Umbilical cord (tissue), 2 donors: ENCODE results near the gene SETD1A. TPM values are rescaled to one million over a fixed set of nuclear protein-coding genes. Genes with fewer than 3 reads are reported as not detected.
A peak's percentile ranks its signal among the peaks of the same experiment; 100 is the strongest.
"Not testable (repeated sequence)": the region's sequence is repeated elsewhere in the genome, so short reads cannot be mapped to it uniquely, and the experiment has no call there.

Experiments
- DNase-seq: peaks from one replicate; pipeline ENCODE4 v3.0.0-alpha.2; 2015; ENCODE audit warnings: low spot score
- total RNA-seq: library from RNA; depleted of rRNA; stranded (reverse); fragments of >200 nt; gene quantifications from one replicate; pipeline ENCODE4 v1.2.3, GENCODE V29; 2014; ENCODE audit warnings: low replicate concordance; ENCODE audit not compliant: insufficient read depth

Gene SETD1A
- total RNA-seq, 1 donor from 2014 or later, result 1.2 TPM

DNA sequence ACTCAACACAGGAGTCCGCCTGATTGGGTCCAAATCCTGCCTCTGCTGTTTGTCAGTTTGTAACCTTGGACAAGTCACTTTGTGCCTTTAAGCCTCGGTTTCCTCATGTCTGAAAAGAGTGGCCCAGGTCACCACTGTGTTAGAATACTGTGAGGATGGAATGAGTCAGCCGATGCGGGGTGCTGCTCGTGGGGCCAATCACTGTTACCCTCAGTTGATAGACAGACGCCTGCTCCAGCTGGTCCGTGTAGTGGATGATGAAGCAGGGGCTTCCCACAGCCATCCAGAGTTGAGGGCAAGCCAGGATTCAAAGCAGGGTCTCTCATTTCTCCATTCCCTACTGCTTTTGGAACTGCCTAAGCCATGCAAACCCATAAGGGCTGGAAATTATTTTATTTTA lies 28.4 kb upstream of the SETD1A start:
- no peak for DNase-seq

DNA sequence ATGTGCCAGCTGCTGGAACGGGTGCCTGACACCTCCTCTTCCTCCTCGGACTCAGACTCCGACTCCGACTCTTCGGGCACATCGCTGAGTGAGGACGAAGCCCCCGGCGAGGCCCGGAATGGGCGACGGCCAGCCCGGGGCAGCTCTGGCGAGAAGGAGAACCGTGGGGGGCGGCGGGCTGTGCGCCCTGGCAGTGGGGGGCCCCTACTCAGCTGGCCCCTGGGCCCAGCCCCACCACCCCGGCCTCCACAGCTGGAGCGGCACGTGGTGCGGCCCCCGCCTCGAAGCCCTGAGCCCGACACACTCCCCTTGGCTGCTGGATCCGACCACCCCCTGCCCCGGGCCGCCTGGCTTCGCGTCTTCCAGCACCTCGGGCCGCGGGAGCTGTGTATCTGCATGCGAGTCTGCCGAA lies 27.4 kb upstream of the SETD1A start:
- DNase-seq, result no peak

DNA sequence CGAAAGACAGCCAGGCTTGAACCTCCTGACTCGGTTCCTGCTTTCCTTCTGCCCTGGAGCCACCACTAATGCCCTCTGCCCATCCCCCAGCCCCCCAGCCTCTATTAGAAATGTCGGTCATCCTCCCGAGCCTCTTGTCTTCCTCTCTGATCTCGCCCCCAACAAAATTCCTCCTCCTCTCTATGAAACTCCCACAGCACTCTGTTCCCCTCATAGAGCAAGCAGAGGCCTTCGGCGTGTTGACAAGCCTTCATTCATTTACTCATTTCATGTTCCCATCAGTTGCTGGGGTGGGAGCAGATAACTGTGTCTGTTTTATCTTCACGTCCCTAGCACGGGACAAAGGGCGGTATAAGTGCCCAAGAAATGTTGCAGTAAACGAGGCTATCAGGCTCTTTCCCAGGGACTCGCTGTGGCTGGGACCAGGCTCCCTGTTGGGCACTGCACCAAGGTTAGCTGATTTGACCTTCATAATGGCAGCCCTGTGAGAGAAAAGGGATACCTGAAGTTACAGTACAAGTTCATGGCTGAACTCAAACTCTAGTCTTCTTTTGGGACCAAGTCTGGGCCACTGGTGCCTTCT lies 26.4 kb upstream of the SETD1A start:
- no peak for DNase-seq

DNA sequence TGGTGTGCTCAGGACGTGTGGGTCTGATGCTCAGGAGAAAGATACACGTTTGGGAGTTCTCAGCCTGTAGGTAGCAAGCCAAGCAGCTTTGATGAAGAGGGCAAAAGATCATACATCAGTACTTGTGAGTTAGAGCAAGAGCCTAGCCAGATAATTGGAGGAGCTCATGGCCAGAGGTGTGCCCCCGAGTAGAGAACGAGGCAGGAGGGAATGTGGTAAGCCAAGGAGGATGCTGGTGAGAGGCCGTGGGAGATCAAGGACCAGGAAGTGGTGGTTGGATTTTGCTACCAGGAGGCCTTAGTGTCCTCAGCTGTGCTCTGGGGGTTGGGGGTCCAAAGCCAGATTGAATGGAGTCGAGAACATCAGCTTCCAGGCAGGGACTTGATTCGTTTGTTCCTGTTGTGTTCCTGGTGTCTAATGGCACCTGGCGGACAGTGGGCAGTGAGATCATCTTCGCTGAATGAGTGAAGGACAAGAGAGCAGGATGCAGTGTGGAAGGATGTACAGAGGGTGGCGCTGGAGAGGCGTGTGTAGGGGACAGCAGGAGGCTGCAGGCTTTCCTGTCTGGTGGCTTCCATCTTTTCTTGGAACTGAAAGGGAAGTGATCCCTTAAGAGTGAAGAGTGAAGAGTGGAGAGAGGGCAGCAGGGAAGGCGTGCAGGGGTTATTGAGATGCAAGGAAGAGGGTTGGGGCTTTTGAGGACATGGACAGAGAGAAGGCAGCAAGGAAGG lies 22.6 kb upstream of the SETD1A start:
- DNase-seq, result no peak

DNA sequence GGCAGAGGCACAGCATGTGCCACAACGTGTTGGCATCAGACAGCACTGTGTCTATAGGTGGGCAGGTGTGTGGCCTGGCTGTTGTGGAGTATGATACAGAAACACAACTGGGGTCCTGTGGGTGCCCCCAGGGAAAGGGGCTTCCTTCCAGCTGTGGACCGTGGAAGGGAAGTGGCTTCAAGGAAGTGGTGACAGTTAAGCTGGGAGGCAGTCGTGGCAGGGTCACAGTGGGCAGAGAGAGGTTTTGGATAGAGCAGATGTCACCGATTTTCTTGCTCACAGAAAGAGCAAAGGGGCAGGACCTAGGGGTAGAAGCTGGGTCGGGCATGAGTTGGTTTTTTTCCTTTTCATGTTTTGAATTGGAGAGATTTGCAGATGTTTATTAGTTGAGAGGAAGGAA lies 19.9 kb upstream of the SETD1A start:
- DNase-seq, result no peak

DNA sequence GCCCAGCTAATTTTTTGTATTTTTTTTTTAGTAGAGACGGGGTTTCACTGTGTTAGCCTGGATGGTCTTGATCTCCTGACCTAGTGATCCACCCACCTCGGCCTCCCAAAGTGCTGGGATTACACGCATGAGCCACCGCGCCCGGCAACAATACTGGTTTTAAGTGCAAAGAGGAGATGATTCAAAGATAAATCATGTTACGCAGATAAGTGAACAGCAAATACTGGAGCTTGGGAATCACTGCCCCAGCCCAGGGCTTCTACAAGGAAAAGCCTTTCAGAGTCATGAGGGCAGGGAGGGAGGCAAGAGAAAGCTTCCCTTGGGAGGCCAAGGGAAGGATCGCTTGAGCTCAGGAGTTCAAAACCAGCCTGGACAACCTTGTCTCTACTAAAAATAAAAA lies 18.0 kb upstream of the SETD1A start:
- DNase-seq, result not testable (repeated sequence)

DNA sequence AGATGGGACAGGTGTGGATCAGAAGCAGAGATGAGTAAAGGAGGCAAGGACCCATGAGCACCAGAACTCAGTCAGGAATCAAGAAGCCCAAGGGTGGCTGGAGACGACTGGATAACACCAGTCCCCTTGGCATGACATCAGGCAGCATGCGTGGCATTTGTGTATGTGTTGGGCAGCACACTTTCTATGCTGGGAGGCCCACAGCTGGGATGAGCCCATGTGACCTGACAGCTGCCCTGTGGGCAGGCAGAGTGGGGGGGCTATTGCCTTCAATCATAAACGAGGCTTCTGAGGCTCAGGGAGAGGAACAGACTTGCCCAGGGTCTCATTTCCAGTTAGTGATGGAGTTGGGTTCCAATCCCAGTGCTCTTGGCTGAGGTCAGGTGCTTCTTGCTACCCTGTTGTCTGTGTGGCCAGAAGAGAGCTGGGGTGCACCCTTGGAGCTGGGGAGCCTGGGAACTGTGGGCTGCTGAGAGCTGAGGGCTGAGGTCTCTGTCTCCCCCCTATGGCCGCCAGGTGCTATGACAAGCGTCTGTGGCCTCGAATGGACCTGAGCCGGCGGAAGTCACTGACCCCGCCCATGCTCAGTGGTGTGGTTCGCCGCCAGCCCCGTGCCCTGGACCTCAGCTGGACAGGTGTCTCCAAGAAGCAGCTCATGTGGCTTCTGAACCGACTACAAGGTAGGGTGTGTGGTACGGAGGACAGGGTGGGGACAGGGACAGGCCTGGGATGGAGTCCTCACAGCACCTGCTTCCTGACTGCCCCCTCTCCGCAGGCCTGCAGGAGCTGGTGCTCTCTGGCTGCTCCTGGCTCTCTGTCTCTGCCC lies 15.7 kb upstream of the SETD1A start:
- DNase-seq, result peak; percentile 66

DNA sequence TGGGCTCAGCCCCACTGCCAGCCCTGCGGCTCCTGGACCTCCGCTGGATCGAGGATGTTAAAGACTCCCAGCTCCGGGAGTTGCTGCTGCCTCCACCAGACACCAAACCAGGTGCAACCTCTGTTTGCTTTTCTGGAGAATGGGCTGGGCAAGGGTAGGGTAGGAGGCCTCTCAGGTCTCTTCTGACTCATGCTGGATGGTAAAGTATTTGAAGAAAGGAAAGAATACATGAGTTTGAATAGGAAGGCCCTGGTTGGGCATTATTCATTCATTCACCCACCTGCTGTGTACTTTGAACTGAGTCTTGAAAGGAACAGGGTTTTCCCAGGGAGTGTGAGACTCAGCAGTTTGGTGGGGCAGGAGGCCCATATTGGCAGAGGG lies 15.1 kb upstream of the SETD1A start:
- no peak for DNase-seq

DNA sequence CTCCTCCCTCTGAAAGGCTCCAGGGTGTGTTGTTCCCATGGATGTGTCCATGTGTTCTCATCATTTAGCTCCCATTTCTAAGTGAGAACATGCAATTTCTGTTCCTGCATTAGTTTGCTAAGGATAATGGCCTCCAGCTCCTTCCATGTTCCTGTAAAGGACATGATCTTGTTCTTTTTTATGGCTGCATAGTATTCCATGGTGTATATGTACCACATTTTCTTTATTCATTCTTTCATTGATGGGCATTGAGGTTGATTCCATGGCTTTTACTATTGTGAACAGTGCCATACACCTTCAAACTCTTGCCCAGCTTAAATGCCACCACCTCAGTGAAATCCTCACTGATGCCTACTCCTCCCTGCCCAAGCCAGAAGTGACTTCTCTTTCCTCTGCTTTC lies 13.2 kb upstream of the SETD1A start:
- no peak for DNase-seq

DNA sequence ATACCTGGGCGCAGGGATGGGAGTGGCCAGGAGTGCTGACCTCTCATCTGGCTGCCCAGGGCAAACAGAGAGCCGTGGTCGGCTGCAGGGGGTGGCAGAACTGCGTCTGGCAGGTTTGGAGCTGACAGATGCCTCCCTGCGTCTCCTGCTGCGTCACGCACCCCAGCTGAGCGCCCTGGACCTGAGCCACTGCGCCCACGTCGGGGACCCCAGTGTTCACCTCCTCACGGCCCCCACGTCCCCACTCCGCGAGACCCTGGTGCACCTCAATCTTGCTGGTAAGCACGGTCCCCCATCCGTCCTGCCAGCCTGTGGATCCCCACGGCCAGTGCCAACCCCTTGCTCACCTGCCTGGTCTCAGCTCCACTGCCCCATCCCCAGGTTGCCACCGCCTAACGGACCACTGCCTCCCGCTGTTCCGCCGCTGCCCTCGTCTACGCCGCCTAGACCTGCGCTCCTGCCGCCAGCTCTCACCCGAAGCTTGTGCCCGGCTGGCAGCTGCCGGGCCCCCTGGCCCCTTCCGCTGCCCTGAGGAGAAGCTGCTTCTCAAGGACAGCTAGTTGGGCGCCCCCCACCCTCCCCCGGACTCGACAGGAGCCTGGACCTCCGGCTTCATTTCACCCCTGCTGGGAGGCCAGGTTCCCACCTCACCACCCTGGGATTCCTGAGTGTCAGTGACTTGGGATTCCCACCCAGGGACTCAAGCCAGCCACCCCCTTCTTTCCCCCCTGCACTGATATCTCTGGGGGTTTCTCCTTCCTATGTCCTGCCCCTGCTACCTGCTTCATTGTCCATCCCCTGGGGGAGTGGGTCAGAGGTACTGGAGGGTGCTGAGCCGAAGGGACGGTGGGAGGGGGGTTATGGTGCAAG lies 10.6 kb upstream of the SETD1A start:
- no peak for DNase-seq

DNA sequence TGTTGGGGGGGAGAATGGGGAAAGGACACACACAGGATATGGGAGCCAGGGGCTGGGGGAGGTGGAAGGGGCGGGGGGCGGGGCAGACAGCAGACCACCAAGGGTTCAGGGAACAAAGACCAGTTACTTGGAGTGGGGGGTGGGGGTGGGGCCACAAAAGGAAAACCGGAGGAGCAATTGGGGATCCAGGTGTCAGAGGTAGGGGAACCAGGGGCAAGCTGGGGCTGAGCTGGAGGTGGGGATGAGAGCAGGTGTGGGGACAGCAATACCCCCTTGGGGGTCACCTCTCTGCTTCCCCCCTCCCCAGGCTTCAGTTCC lies 10.1 kb upstream of the SETD1A start:
- no peak for DNase-seq

DNA sequence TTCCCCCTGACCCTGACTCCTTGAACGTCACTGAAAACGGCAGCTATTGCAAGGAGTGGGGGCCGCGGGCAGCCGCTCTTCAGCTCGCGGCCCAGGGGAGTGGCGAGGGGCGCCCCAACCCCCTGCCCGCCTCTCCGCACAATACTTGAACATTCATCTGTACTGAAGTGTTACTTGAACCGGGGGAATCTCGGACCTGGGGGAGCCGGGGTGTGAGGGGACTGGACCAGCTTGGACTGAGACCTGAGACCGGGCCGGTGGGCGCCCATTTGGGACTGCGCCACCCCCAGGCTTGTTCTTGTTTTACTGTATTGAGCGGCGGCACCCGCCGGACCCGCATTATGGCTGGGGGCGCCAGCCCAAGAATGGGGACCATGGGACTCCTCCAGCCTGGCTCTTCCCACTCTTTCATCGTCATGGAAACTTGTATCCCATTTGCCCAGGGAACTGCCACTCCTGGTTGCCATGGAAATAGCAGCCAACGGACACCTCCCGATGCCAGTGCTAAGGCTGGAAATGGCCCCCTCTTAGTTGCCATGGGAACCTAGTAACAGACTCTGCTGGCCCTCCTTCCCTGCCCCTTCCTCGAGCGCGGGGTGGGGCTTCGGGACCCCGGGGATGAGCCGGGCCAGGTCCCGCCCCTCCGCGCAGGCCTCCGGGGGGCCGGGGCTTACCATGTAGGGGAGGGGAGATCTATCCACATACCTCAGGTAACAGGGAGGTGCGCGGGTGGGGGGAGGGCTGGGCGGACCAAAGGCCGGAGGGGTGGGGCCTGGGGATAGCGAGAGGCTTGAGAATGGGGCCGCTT lies 9.5 kb upstream of the SETD1A start:
- DNase-seq, result peak; percentile 100

DNA sequence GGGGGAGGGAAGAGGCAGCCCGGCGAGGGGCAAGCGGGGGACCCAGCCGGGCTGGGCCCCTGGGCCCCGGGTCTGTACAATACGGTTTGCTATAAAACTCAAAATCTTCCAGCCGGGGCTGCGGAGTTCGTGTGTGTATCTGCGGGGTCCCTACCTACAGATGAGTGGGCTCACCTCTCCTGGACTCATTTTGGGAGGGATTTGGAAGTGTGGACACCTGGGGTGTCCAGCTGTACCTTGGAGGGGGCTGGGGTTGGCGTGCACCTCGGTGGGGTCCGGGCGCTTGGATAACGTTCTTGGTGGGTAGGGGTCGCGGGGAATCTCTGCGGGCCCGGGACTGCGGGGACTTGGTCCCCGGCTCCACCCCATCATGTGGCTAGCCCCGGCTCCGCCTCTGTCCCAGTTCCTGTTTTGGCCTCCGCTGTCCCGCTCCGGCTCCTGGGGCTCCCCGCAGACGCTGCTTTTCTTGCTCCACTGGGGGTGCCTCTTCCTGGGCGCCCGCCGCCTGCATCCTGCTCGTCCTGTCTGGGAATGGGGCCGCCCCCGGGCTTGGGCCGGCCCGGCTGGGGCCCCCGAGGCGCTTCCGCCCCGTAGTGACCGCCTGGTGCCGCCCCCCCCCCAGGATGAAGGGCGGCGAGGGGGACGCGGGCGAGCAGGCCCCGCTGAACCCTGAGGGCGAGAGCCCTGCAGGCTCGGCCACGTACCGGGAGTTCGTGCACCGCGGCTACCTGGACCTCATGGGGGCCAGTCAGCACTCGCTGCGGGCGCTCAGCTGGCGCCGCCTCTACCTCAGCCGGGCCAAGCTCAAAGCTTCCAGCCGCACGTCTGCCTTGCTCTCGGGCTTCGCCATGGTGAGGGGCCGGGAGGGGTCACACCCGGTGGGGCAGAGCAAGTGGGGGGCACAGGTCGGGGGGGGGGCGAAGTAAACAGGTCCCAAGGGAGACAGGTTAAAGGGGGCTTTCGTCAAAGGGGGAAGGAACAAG lies 8.6 kb upstream of the SETD1A start, which contains the start of gene ORAI3:
Gene ORAI3 (plus strand): TSS at position 402 of the 983 bp plus-strand sequence. CDS start 222 bp downstream, at position 624.
- DNase-seq, result peak; percentile 88

DNA sequence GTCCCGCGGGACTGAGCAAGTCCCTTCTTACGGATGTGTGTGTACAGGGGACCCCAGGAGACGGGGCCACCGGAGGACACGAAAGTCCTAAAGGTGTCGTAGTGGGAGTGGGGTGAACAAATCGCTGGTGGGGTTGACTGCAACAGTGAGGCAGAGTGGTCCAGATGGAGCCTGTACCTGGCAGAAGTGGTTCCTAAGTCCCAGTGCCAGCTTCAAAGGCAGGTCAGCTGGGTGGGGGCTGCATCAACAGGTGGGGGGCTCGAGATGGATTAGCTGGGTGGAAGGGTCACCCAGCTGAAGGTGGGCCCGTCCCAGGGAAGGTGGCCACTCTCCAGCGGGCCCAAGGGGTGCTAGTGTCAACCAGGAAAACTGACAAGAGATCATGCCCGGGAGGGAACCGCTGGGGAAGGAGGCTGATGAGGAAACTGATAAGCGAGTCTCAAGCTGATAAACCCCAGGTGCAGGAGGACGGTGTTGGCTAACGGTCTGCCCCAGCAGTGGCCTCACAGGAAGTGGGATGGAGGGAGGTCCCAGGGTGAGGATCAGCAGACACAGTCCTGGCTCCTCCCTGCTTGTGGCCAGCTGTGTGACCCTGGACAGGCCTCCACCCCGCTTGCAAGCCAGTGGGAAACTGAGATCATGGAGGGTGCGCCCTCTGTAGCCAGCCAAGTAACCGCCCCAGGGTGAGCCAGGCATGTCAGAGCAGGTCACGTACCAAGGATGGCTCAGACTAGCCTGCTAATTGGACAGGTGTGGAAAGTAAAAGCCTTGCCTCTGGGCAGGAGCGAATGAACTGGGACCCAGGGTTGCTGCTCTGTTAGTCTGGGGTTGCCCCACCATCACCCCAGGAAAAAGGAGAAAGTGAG lies 7.7 kb upstream of the SETD1A start:
- DNase-seq, result peak; percentile 85

DNA sequence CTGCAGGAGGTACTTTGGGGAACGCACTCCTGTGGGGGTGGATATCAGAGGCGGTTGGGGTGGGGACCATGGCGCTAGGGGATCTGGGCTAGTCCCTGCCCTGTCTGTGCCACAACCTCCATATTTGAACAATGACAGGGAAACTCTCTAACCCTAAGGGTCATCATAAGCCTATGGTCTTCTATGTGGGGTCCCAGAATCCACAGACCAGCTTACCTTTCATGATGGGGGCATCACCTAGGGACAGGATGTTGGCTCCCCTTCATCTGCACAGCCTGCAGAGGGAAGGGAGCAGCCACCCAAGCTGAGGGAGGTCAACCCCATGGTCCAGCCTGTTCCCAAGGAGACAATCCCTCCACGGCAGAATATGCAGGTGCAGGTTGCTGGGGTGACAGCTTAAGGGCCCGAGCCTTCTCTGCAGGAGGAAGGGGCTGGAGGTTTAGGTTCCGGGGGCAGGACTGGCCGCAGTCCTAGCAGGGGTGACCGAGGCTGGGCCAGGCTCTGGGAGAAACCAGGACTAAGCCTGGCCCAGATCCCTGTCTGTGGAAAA lies 7.0 kb upstream of the SETD1A start:
- no peak for DNase-seq

DNA sequence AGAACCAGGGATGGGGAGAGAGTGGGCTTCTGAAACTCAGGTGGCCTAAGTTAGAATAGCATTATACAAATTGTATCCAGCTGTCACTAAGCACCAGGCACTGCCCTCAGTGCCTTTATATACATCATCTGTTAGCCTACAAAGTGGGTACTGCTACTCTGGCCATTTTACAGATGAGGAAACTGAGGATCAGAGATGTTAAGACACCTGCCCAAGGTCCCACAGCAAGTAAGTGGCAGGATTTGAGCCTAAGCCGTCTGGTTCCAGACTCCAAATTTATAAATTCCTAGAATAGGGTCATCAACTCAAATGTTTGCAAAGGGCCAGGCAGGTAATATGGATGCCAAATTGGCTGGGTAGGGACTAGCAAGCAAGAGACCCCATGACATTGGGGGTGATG lies 6.4 kb upstream of the SETD1A start:
- no peak for DNase-seq

DNA sequence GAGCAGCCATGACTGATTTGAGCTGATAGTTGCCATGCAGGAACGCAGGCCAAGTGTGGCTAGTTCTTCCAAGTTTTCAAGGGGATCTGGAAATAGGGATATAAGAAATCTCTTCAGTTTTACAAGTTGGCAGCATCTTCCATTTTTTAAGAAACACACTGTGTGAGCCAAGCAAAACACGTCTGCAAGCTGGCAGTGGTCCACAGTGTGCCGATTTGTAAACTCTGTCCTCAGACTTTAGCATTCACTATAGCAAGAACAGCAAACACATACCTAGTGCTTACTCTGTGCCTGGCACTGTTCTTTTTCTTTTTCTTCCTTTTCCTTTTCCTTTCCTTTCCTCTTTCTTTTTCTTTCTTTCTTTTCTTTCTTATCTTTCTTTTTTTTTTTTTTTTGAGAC lies 5.8 kb upstream of the SETD1A start:
- peak; percentile 77 for DNase-seq

DNA sequence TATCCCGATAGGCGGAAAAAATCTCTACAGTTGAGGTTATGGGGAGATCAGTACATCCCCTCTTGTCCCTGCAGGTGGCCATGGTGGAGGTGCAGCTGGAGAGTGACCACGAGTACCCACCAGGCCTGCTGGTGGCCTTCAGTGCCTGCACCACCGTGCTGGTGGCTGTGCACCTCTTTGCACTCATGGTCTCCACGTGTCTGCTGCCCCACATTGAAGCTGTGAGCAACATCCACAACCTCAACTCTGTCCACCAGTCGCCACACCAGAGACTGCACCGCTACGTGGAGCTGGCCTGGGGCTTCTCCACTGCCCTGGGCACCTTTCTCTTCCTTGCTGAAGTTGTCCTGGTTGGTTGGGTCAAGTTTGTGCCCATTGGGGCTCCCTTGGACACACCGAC lies 4.4 kb upstream of the SETD1A start:
- no peak for DNase-seq
